H9 (cell line): ENCODE results near the gene SLC6A18. TPM values are rescaled to one million over a fixed set of nuclear protein-coding genes. Genes with fewer than 3 reads are reported as not detected.

Experiments
- DNase-seq: peaks from one replicate; pipeline ENCODE4 v3.0.0-alpha.2; 2017
- H2AFZ ChIP-seq: one replicate; pipeline ENCODE4 v1.6.1; 2013; ENCODE audit warnings: mild to moderate bottlenecking, low read length, control low read depth, moderate library complexity
- H2AK5ac ChIP-seq: 2 replicates; pipeline ENCODE4 v1.6.1; 2013; ENCODE audit warnings: low read length, control low read depth, mixed read lengths; ENCODE audit not compliant: insufficient read length
- H2BK120ac ChIP-seq: one replicate; pipeline ENCODE4 v1.6.1; 2013; ENCODE audit warnings: low read depth, mild to moderate bottlenecking, low read length, control low read depth, inconsistent platforms; ENCODE audit not compliant: poor library complexity, severe bottlenecking
- H2BK12ac ChIP-seq: 2 replicates; pipeline ENCODE4 v1.6.1; 2013; ENCODE audit warnings: low read length, control low read depth, mixed read lengths, low read depth; ENCODE audit not compliant: insufficient read length
- H2BK15ac ChIP-seq: 2 replicates; pipeline ENCODE4 v1.6.1; 2013; ENCODE audit warnings: low read depth, low read length, control low read depth
- H2BK20ac ChIP-seq: one replicate; pipeline ENCODE4 v1.6.1; 2013; ENCODE audit warnings: low read depth, mild to moderate bottlenecking, low read length, control low read depth, inconsistent platforms; ENCODE audit not compliant: poor library complexity, severe bottlenecking
- H2BK5ac ChIP-seq: 2 replicates; pipeline ENCODE4 v1.6.1; 2013; ENCODE audit warnings: low read length, control low read depth, mixed read lengths; ENCODE audit not compliant: insufficient read length
- H3K14ac ChIP-seq: 2 replicates; pipeline ENCODE4 v1.6.1; 2013; ENCODE audit warnings: low read length, control low read depth; ENCODE audit not compliant: insufficient read depth
- H3K18ac ChIP-seq: 2 replicates; pipeline ENCODE4 v1.6.1; 2013; ENCODE audit warnings: low read depth, mild to moderate bottlenecking, mixed read lengths, low read length, control low read depth; ENCODE audit not compliant: insufficient read length
- H3K23ac ChIP-seq: 2 replicates; pipeline ENCODE4 v1.6.1; 2013; ENCODE audit warnings: low read length, control low read depth, mixed read lengths, low read depth; ENCODE audit not compliant: insufficient read length
- H3K23me2 ChIP-seq: 2 replicates; pipeline ENCODE4 v1.6.1; 2013; ENCODE audit warnings: low read depth, mild to moderate bottlenecking, mixed read lengths, low read length, control low read depth; ENCODE audit not compliant: insufficient read length, poor library complexity, severe bottlenecking
- H3K27ac ChIP-seq: 2 replicates; pipeline ENCODE4 v1.5.1; 2013; ENCODE audit warnings: low read length, control low read depth, mixed read lengths, low read depth; ENCODE audit not compliant: insufficient read length
- H3K27me3 ChIP-seq: 2 replicates; pipeline ENCODE4 v1.6.1; 2013; ENCODE audit warnings: low read length, control low read depth, inconsistent platforms; ENCODE audit not compliant: insufficient read depth
- H3K4ac ChIP-seq: 2 replicates; pipeline ENCODE4 v1.6.1; 2013; ENCODE audit warnings: low read depth, mild to moderate bottlenecking, control low read depth, inconsistent platforms, low read length, moderate library complexity
- H3K4me1 ChIP-seq: 2 replicates; pipeline ENCODE4 v1.6.1; 2013; ENCODE audit warnings: low read length, control low read depth, inconsistent platforms; ENCODE audit not compliant: insufficient read depth
- H3K4me2 ChIP-seq: 2 replicates; pipeline ENCODE4 v1.6.1; 2013; ENCODE audit warnings: low read length, control low read depth, mixed read lengths; ENCODE audit not compliant: insufficient read length, insufficient read depth
- H3K56ac ChIP-seq: 2 replicates; pipeline ENCODE4 v1.6.1; 2013; ENCODE audit warnings: low read depth, mild to moderate bottlenecking, mixed read lengths, low read length, control low read depth; ENCODE audit not compliant: insufficient read length
- H3K79me1 ChIP-seq: 2 replicates; pipeline ENCODE4 v1.6.1; 2013; ENCODE audit warnings: low read depth, mild to moderate bottlenecking, moderate library complexity, low read length, control low read depth, inconsistent platforms; ENCODE audit not compliant: insufficient read depth, poor library complexity, severe bottlenecking
- H3K79me2 ChIP-seq: 2 replicates; pipeline ENCODE4 v1.6.1; 2013; ENCODE audit warnings: low read length, control low read depth, inconsistent platforms; ENCODE audit not compliant: insufficient read depth
- H3K9ac ChIP-seq: 2 replicates; pipeline ENCODE4 v1.6.1; 2013; ENCODE audit warnings: low read length, control low read depth, mixed read lengths; ENCODE audit not compliant: insufficient read length; ENCODE audit errors: extremely low read depth
- H3K9me3 ChIP-seq: one replicate; pipeline ENCODE4 v1.6.1; 2013; ENCODE audit warnings: low read depth, low read length, inconsistent platforms; ENCODE audit not compliant: control insufficient read depth
- H3T11ph ChIP-seq: one replicate; pipeline ENCODE4 v1.6.1; 2013; ENCODE audit warnings: mild to moderate bottlenecking, low read length, control low read depth, inconsistent platforms
- H4K20me1 ChIP-seq: one replicate; pipeline ENCODE4 v1.6.1; 2013; ENCODE audit not compliant: control insufficient read depth, insufficient read length, insufficient read depth
- H4K5ac ChIP-seq: 2 replicates; pipeline ENCODE4 v1.6.1; 2013; ENCODE audit warnings: low read depth, mild to moderate bottlenecking, mixed read lengths, low read length, control low read depth; ENCODE audit not compliant: insufficient read length
- H4K8ac ChIP-seq: replicated peaks from 2 replicates; pipeline ENCODE4 v1.6.1; 2013; ENCODE audit warnings: low read length, control low read depth, mixed read lengths, low read depth; ENCODE audit not compliant: insufficient read length
- H4K91ac ChIP-seq: 2 replicates; pipeline ENCODE4 v1.6.1; 2013; ENCODE audit warnings: low read depth, mild to moderate bottlenecking, moderate library complexity, mixed read lengths, low read length, control low read depth; ENCODE audit not compliant: insufficient read length
- H3K27ac Mint-ChIP-seq, 3 experiments: 2 replicates in 2 of 3; 3 replicates in 1 of 3; pipeline ENCODE4 v1.8.0; 2020 to 2021; ENCODE audit warnings: mixed read lengths in 3 of 3, mild to moderate bottlenecking in 1 of 3, moderate library complexity in 1 of 3
- H3K27me3 Mint-ChIP-seq: 2 replicates; pipeline ENCODE4 v1.8.0; 2021; ENCODE audit warnings: low read depth, mild to moderate bottlenecking, moderate library complexity, mixed read lengths
- H3K36me3 Mint-ChIP-seq, 3 experiments: 2 replicates in 2 of 3; 3 replicates in 1 of 3; pipeline ENCODE4 v1.8.0; 2020 to 2021; ENCODE audit warnings: low read depth in 3 of 3, mixed read lengths in 3 of 3; ENCODE audit not compliant: insufficient read depth in 1 of 3
- H3K4me1 Mint-ChIP-seq, 2 experiments: 2 replicates each; pipeline ENCODE4 v1.8.0; 2020; ENCODE audit warnings: mixed read lengths in 2 of 2
- H3K4me3 Mint-ChIP-seq, 2 experiments: 2 replicates in 1 of 2; 3 replicates in 1 of 2; pipeline ENCODE4 v1.8.0; 2020 to 2021; ENCODE audit warnings: mild to moderate bottlenecking in 2 of 2, mixed read lengths in 2 of 2, moderate library complexity in 1 of 2
- H3K9me3 Mint-ChIP-seq, 2 experiments: 2 replicates in 1 of 2; 3 replicates in 1 of 2; pipeline ENCODE4 v1.8.0; 2020; ENCODE audit warnings: mild to moderate bottlenecking in 2 of 2, mixed read lengths in 2 of 2, moderate library complexity in 1 of 2
- WGBS: extraction: QIAGEN DNeasy Blood & Tissue Kit; methylation state at CpG from one replicate; pipeline ENCODE4 v1.1.7; 2013; ENCODE audit warnings: missing lambda C conversion rate, low lambda C conversion rate, mixed read lengths; ENCODE audit not compliant: insufficient read length; ENCODE audit errors: extremely low coverage; 5-methylcytosine and 5-hydroxymethylcytosine counted together
- total RNA-seq: library from RNA; stranded (reverse); gene quantifications from 2 replicates; pipeline ENCODE4 v1.2.1, GENCODE V29; 2021
- TF ChIP-seq, protein P1 (sequence below): fragments of 200-600 bp; sonication (generic); conservative IDR thresholded peaks from 3 replicates; pipeline ENCODE4 v1.8.0; 2021; ENCODE audit warnings: antibody characterized with exemption, mild to moderate bottlenecking

Gene SLC6A18
- total RNA-seq, 1 experiment from 2014 or later = not detected

DNA sequence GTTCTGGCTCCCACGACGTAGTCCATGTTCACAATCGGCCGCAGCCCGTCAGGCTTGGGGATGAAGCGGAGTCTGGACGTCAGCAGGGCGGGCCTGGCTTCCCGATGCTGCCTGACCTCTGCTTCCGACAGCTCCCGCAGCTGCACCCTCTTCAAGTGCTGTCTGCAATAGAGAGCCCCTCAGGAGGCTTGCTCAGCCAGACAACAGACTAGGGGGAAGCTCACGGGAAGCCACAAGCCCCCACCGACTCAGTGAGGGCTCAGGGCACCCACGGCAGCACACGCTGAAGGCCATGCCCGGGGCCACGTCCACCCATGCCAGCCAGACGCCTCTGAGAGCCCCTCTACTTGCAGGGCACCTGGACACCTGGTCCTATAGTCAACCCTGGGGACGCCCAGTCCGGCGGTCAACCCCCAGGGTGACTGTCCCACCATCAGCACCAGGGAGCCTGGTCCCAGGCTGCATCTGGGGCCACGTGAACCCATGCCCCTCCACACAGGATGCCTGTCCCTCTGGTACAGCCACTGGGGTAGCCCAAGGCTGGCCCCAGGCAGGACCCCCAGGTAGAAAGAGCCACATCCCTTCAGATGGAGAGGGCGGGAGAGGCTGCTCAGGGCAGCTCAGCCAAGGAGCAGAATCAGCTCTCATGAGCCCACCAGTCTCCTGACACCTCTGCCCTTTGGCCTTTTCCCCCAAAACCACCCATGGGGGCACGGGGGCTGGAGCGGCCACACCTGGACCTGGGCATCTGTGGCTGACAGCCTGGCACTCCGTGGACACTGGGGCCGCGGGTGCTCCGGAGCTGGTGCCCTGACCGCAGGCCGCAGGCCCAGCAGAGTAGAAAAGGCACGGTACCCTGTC, 55.2 kb downstream of the SLC6A18 start:
- Histone ChIP-seq H3K14ac (no peak overlapping the region), H2BK15ac (no peak overlapping the region), H3K27ac (no peak overlapping the region), H4K8ac (no peak overlapping the region), H4K20me1 (peaks cover 4% of the 10 kb centered on the region), H3T11ph (no peak overlapping the region), H3K9me3 (no peaks in the 10 kb centered on the region), H2BK12ac (no peak overlapping the region), H2AK5ac (no peak overlapping the region), H3K27me3 (no peaks in the 10 kb centered on the region), H3K23ac (no peak overlapping the region), H4K5ac (no peak overlapping the region), H2BK20ac (no peak overlapping the region), H2AFZ (no peak overlapping the region), H3K23me2 (no peaks in the 10 kb centered on the region), H3K56ac (no peak overlapping the region), H3K79me1 (no peaks in the 10 kb centered on the region), H3K18ac (no peak overlapping the region), H2BK5ac (no peak overlapping the region), H3K4me2 (no peak overlapping the region), H4K91ac (no peak overlapping the region), H3K9ac (no peak overlapping the region), H3K79me2 (peaks cover 5% of the 10 kb centered on the region; the same call in 1 of the 2 replicates), H3K4me1 (no peaks in the 10 kb centered on the region), H3K4ac (no peak overlapping the region), H2BK120ac (no peak overlapping the region)
- H3K4me1 Mint-ChIP-seq = no peaks in the 10 kb centered on the region
- TF ChIP-seq, protein P1, sequence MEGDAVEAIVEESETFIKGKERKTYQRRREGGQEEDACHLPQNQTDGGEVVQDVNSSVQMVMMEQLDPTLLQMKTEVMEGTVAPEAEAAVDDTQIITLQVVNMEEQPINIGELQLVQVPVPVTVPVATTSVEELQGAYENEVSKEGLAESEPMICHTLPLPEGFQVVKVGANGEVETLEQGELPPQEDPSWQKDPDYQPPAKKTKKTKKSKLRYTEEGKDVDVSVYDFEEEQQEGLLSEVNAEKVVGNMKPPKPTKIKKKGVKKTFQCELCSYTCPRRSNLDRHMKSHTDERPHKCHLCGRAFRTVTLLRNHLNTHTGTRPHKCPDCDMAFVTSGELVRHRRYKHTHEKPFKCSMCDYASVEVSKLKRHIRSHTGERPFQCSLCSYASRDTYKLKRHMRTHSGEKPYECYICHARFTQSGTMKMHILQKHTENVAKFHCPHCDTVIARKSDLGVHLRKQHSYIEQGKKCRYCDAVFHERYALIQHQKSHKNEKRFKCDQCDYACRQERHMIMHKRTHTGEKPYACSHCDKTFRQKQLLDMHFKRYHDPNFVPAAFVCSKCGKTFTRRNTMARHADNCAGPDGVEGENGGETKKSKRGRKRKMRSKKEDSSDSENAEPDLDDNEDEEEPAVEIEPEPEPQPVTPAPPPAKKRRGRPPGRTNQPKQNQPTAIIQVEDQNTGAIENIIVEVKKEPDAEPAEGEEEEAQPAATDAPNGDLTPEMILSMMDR = no peak
- no CpG with 5 or more reads among the region's 32 CpGs for WGBS
- peaks cover 14 to 15% (median 14%) of the 10 kb centered on the region in 3 experiments for H3K36me3 Mint-ChIP-seq
- no peak overlapping the region; a peak in 1 of 7 replicates for H3K27ac Mint-ChIP-seq
- H3K4me3 Mint-ChIP-seq = no peak overlapping the region
- no peaks in the 10 kb centered on the region; a peak in 1 of 5 replicates for H3K9me3 Mint-ChIP-seq
- DNase-seq = no peak
- no peaks in the 10 kb centered on the region for H3K27me3 Mint-ChIP-seq
